CD4-positive, CD25-positive, alpha-beta regulatory T cell (primary cell): ENCODE results near the gene TNKS2. TPM values are rescaled to one million over a fixed set of nuclear protein-coding genes. Genes with fewer than 3 reads are reported as not detected.
"Not testable (repeated sequence)": the region's sequence is repeated elsewhere in the genome, so short reads cannot be mapped to it uniquely, and the experiment has no call there.

Source experiments
- ATAC-seq, 2 donors: fragments of 150-1000 bp; cut with Tn5 transposase; one replicate each; pipeline ENCODE4 v1.10.0; 2021; ENCODE audit warnings: low read depth in 2 of 2, moderate number of reproducible peaks in 2 of 2, moderate library complexity in 1 of 2
- DNase-seq, 3 donors: peaks; one replicate each; pipeline versions ENCODE4 v3.0.0 to v3.0.0-alpha.2; 2012 to 2022; ENCODE audit warnings: mixed read lengths in 1 of 3
- H3K27ac ChIP-seq: one replicate; pipeline ENCODE4 v1.7.0; 2013; ENCODE audit warnings: mild to moderate bottlenecking, low read length; ENCODE audit not compliant: insufficient read depth, poor library complexity, severe bottlenecking
- H3K27me3 ChIP-seq: one replicate; pipeline ENCODE4 v1.7.0; 2013; ENCODE audit warnings: low read length; ENCODE audit not compliant: control insufficient read depth, insufficient read depth
- H3K36me3 ChIP-seq: one replicate; pipeline ENCODE4 v1.7.0; 2013; ENCODE audit warnings: mild to moderate bottlenecking, low read length, moderate library complexity; ENCODE audit not compliant: control insufficient read depth, insufficient read depth
- H3K4me1 ChIP-seq: 2 replicates; pipeline ENCODE4 v1.7.0; 2013; ENCODE audit warnings: mild to moderate bottlenecking, low read length; ENCODE audit not compliant: insufficient read depth, control insufficient read depth, poor library complexity, severe bottlenecking
- H3K4me3 ChIP-seq: one replicate; pipeline ENCODE4 v1.7.0; 2013; ENCODE audit warnings: low read depth, mild to moderate bottlenecking, low read length, moderate library complexity
- H3K9me3 ChIP-seq, 2 experiments: 1 replicate in 1 of 2; 2 replicates in 1 of 2; pipeline ENCODE4 v1.7.0; 2013; ENCODE audit warnings: low read length in 2 of 2, mild to moderate bottlenecking in 1 of 2, moderate library complexity in 1 of 2; ENCODE audit not compliant: control insufficient read depth in 2 of 2
- H3K27ac Mint-ChIP-seq, 3 donors: one replicate each; pipeline ENCODE4 v1.8.0; 2020 to 2022; ENCODE audit warnings: mild to moderate bottlenecking in 3 of 3, mixed read lengths in 3 of 3, moderate library complexity in 2 of 3
- H3K27me3 Mint-ChIP-seq: one replicate; pipeline ENCODE4 v1.8.0; 2022; ENCODE audit warnings: mild to moderate bottlenecking, mixed read lengths
- H3K36me3 Mint-ChIP-seq: one replicate; pipeline ENCODE4 v1.8.0; 2020; ENCODE audit warnings: mixed read lengths
- H3K4me1 Mint-ChIP-seq, 4 donors: one replicate each; pipeline ENCODE4 v1.8.0; 2020 to 2022; ENCODE audit warnings: mixed read lengths in 4 of 4, mild to moderate bottlenecking in 1 of 4
- H3K4me3 Mint-ChIP-seq, 4 donors: one replicate each; pipeline ENCODE4 v1.8.0; 2020 to 2022; ENCODE audit warnings: mild to moderate bottlenecking in 4 of 4, mixed read lengths in 4 of 4, moderate library complexity in 3 of 4
- H3K9me3 Mint-ChIP-seq, 7 donors: one replicate each; pipeline ENCODE4 v1.8.0; 2020 to 2022; ENCODE audit warnings: mixed read lengths in 7 of 7, mild to moderate bottlenecking in 3 of 7, moderate library complexity in 2 of 7
- polyA plus RNA-seq, 4 donors: library from polyadenylated mRNA; unstranded; fragments of 300-500 nt; fragmentation: Illumina TruSeq; gene quantifications; one replicate each; pipeline ENCODE4 v1.2.3, GENCODE V29; 2021
- total RNA-seq: library from RNA; stranded (reverse); gene quantifications from one replicate; pipeline ENCODE4 v1.2.3, GENCODE V29; 2022

TNKS2 gene
- total and polyA plus RNA-seq, 5 donors from 2014 or later = 21.8 to 48.4 (median 24.3) TPM

- no peak overlapping the region for H3K4me3 ChIP-seq
- no peaks in the 10 kb centered on the region for H3K27me3 ChIP-seq
- peaks cover 35% of the 10 kb centered on the region for H3K36me3 ChIP-seq
- no peak for ATAC-seq
- H3K4me1 ChIP-seq = peaks cover 42% of the 10 kb centered on the region
- no peaks in the 10 kb centered on the region for H3K9me3 ChIP-seq
- peaks cover 52 to 90% (median 75%) of the 10 kb centered on the region in 4 donors for H3K4me1 Mint-ChIP-seq
- no peaks in the 10 kb centered on the region for H3K9me3 Mint-ChIP-seq
- H3K4me3 Mint-ChIP-seq = peak overlapping the region in 3 of 4 donors; percentile 29 to 70 (median 35)
- H3K36me3 Mint-ChIP-seq = peaks cover 26% of the 10 kb centered on the region
- H3K27ac ChIP-seq = no peak overlapping the region
- no peaks in the 10 kb centered on the region for H3K27me3 Mint-ChIP-seq
- no peak for DNase-seq
- H3K27ac Mint-ChIP-seq = no peak overlapping the region
These were observed 5.9 kb downstream of the TNKS2 start for GRCh38 chr10:91804126-91804510.

GRCh38 chr10:91805110-91805838 is 7.0 kb downstream of the TNKS2 start:
- no peak for ATAC-seq
- DNase-seq = no peak
- Mint-ChIP-seq H3K4me1 (peaks cover 45 to 86% (median 67%) of the 10 kb centered on the region in 4 donors), H3K27ac (peak overlapping the region in 2 of 3 donors; percentile 2 to 83), H3K4me3 (peak overlapping the region in 3 of 4 donors; percentile 0 to 20 (median 4)), H3K27me3 (no peaks in the 10 kb centered on the region), H3K9me3 (peaks cover 0 to 2% (median 0%) of the 10 kb centered on the region in 7 donors), H3K36me3 (peaks cover 25% of the 10 kb centered on the region)
- Histone ChIP-seq H3K4me3 (no peak overlapping the region), H3K4me1 (peaks cover 30% of the 10 kb centered on the region), H3K27me3 (no peaks in the 10 kb centered on the region), H3K36me3 (peaks cover 35% of the 10 kb centered on the region), H3K9me3 (no peaks in the 10 kb centered on the region), H3K27ac (peak overlapping the region; percentile 9)

- H3K4me1 Mint-ChIP-seq = peaks cover 41 to 79% (median 55%) of the 10 kb centered on the region in 4 donors
These were observed 9.0 kb downstream of the TNKS2 start for GRCh38 chr10:91807264-91807663.

GRCh38 chr10:91813251-91813650 is 15.0 kb downstream of the TNKS2 start:
- ATAC-seq (no peak), DNase-seq (no peak)
- peaks cover 37% of the 10 kb centered on the region for H3K36me3 Mint-ChIP-seq
- no peak overlapping the region for H3K27ac ChIP-seq
- H3K4me3 Mint-ChIP-seq = no peak overlapping the region
- no peak overlapping the region for H3K27ac Mint-ChIP-seq
- peaks cover 37 to 53% (median 43%) of the 10 kb centered on the region in 4 donors for H3K4me1 Mint-ChIP-seq
- peaks cover 6% of the 10 kb centered on the region for H3K4me1 ChIP-seq
- H3K36me3 ChIP-seq = peaks cover 55% of the 10 kb centered on the region
- H3K9me3 Mint-ChIP-seq = peaks cover 0 to 2% (median 0%) of the 10 kb centered on the region in 7 donors
- no peak overlapping the region for H3K4me3 ChIP-seq
- no peaks in the 10 kb centered on the region for H3K27me3 Mint-ChIP-seq
- no peaks in the 10 kb centered on the region for H3K9me3 ChIP-seq
- H3K27me3 ChIP-seq = no peaks in the 10 kb centered on the region

More at GRCh38 chr10:91807264-91807663, 9.0 kb downstream of the TNKS2 start:
- Histone ChIP-seq H3K36me3 (peaks cover 31% of the 10 kb centered on the region), H3K4me1 (peaks cover 16% of the 10 kb centered on the region)
- H3K4me3 ChIP-seq, H3K27me3 ChIP-seq, DNase-seq, H3K9me3 ChIP-seq, H3K9me3 Mint-ChIP-seq, H3K27ac ChIP-seq, ATAC-seq, H3K27me3 Mint-ChIP-seq: not testable (repeated sequence)
- Mint-ChIP-seq H3K4me3 (peak overlapping the region in 1 of 4 donors; percentile 32), H3K27ac (peak overlapping the region in 2 of 3 donors; percentile 35 to 65), H3K36me3 (peaks cover 24% of the 10 kb centered on the region)

- peaks cover 44% of the 10 kb centered on the region for H3K36me3 Mint-ChIP-seq
- no peak overlapping the region for H3K4me3 Mint-ChIP-seq
- no peaks in the 10 kb centered on the region for H3K27me3 Mint-ChIP-seq
- Histone ChIP-seq H3K27me3 (no peaks in the 10 kb centered on the region), H3K27ac (no peak overlapping the region), H3K9me3 (no peaks in the 10 kb centered on the region), H3K4me3 (no peak overlapping the region), H3K4me1 (no peaks in the 10 kb centered on the region), H3K36me3 (peaks cover 86% of the 10 kb centered on the region)
- DNase-seq = no peak
- H3K9me3 Mint-ChIP-seq = no peaks in the 10 kb centered on the region
- ATAC-seq = no peak
- H3K27ac Mint-ChIP-seq = no peak overlapping the region
- H3K4me1 Mint-ChIP-seq = peaks cover 19 to 37% (median 28%) of the 10 kb centered on the region in 4 donors
These were observed 18.8 kb downstream of the TNKS2 start for GRCh38 chr10:91816981-91817380.

GRCh38 chr10:91820144-91820543 is 21.9 kb downstream of the TNKS2 start:
- Histone ChIP-seq H3K4me1 (no peaks in the 10 kb centered on the region), H3K36me3 (peaks cover 86% of the 10 kb centered on the region), H3K27me3 (no peaks in the 10 kb centered on the region), H3K4me3 (no peak overlapping the region), H3K9me3 (no peaks in the 10 kb centered on the region), H3K27ac (no peak overlapping the region)
- DNase-seq (no peak), ATAC-seq (no peak)
- H3K27ac Mint-ChIP-seq = no peak overlapping the region
- no peaks in the 10 kb centered on the region for H3K9me3 Mint-ChIP-seq
- no peaks in the 10 kb centered on the region for H3K27me3 Mint-ChIP-seq
- no peak overlapping the region for H3K4me3 Mint-ChIP-seq
- peaks cover 45% of the 10 kb centered on the region for H3K36me3 Mint-ChIP-seq
- H3K4me1 Mint-ChIP-seq = peaks cover 8 to 18% (median 13%) of the 10 kb centered on the region in 4 donors

- H3K9me3 Mint-ChIP-seq = no peaks in the 10 kb centered on the region
- H3K36me3 ChIP-seq = peaks cover 91% of the 10 kb centered on the region
- H3K36me3 Mint-ChIP-seq = peaks cover 52% of the 10 kb centered on the region
- H3K4me3 Mint-ChIP-seq = no peak overlapping the region
- H3K4me1 ChIP-seq = no peaks in the 10 kb centered on the region
- H3K4me3 ChIP-seq = no peak overlapping the region
- peaks cover 0 to 8% (median 5%) of the 10 kb centered on the region in 4 donors for H3K4me1 Mint-ChIP-seq
- ATAC-seq = no peak
- no peaks in the 10 kb centered on the region for H3K27me3 ChIP-seq
- H3K27me3 Mint-ChIP-seq = no peaks in the 10 kb centered on the region
- H3K27ac Mint-ChIP-seq = no peak overlapping the region
- DNase-seq = no peak
- H3K9me3 ChIP-seq = no peaks in the 10 kb centered on the region
- H3K27ac ChIP-seq = no peak overlapping the region
These were observed 25.9 kb downstream of the TNKS2 start for GRCh38 chr10:91824076-91824475.

GRCh38 chr10:91829268-91829667 is 31.0 kb downstream of the TNKS2 start:
- Histone ChIP-seq H3K4me3 (no peak overlapping the region), H3K27me3 (no peaks in the 10 kb centered on the region), H3K27ac (no peak overlapping the region), H3K4me1 (no peaks in the 10 kb centered on the region), H3K36me3 (peaks cover 92% of the 10 kb centered on the region), H3K9me3 (no peaks in the 10 kb centered on the region)
- Mint-ChIP-seq H3K4me1 (peaks cover 0 to 10% (median 7%) of the 10 kb centered on the region in 4 donors), H3K27me3 (no peaks in the 10 kb centered on the region), H3K27ac (no peak overlapping the region), H3K9me3 (no peaks in the 10 kb centered on the region), H3K4me3 (no peak overlapping the region), H3K36me3 (peaks cover 47% of the 10 kb centered on the region)
- ATAC-seq = no peak
- no peak for DNase-seq
